Mucosa of descending colon (tissue), 3 donors: Measurements from ENCODE around the gene ST6GAL2. TPM values are rescaled to one million over a fixed set of nuclear protein-coding genes. Genes with fewer than 3 reads are reported as not detected.

Experiments used
- ATAC-seq: fragments of 200-7000 bp; cut with Tn5 transposase; one replicate; pipeline ENCODE4 v1.9.1; 2020; ENCODE audit warnings: mild to moderate bottlenecking, moderate library complexity
- DNase-seq, 3 donors: peaks; one replicate each; pipeline ENCODE4 v3.0.0-alpha.2; 2020
- H3K36me3 ChIP-seq: fragments of 200-600 bp; one replicate; pipeline ENCODE4 v1.8.0; 2021; ENCODE audit warnings: low read depth, mild to moderate bottlenecking
- H3K4me1 ChIP-seq: fragments of 200-600 bp; one replicate; pipeline ENCODE4 v1.8.0; 2021; ENCODE audit warnings: low read depth, mild to moderate bottlenecking
- H3K4me3 ChIP-seq: fragments of 200-600 bp; one replicate; pipeline ENCODE4 v1.8.0; 2021; ENCODE audit warnings: mild to moderate bottlenecking
- H3K9me3 ChIP-seq: fragments of 200-600 bp; one replicate; pipeline ENCODE4 v1.8.0; 2021; ENCODE audit warnings: mild to moderate bottlenecking
- intact Hi-C, 2 donors: fragments of 100-400 bp; cut with DNase I in 1 of 2; cut with micrococcal nuclease in 1 of 2; formaldehyde crosslinking; loops; one replicate each; pipeline versions ENCODE4 v1.11.0 to v1.11.1; 2022; cut with DNase I, micrococcal nuclease
- total RNA-seq, 3 donors: library from RNA; stranded (reverse); fragmentation: NEBNext Ultra II Directional in 2 of 3; extraction: Animal tissue kit (Norgen Biotek cat#: 25700) in 2 of 3; gene quantifications; one replicate each; pipeline versions ENCODE4 v1.2.1 to v1.2.4, GENCODE V29; 2021 to 2023
- TF ChIP-seq, protein P1 (sequence below): fragments of 200-600 bp; IDR thresholded peaks from one replicate; pipeline ENCODE4 v1.8.0; 2022; ENCODE audit warnings: antibody characterized with exemption, mild to moderate bottlenecking
- donor health status: DM: no; HTN: no; CAD: no; lungs with moderate emphysema.
- donor health status: DM: no; HTN: no; CAD: no.
- donor health status: DM: no; HTN: yes; CAD: no.

The ST6GAL2 gene
- total RNA-seq, 3 donors from 2014 or later, result 0.20 to 3.2 (median 1.2) TPM

DNA sequence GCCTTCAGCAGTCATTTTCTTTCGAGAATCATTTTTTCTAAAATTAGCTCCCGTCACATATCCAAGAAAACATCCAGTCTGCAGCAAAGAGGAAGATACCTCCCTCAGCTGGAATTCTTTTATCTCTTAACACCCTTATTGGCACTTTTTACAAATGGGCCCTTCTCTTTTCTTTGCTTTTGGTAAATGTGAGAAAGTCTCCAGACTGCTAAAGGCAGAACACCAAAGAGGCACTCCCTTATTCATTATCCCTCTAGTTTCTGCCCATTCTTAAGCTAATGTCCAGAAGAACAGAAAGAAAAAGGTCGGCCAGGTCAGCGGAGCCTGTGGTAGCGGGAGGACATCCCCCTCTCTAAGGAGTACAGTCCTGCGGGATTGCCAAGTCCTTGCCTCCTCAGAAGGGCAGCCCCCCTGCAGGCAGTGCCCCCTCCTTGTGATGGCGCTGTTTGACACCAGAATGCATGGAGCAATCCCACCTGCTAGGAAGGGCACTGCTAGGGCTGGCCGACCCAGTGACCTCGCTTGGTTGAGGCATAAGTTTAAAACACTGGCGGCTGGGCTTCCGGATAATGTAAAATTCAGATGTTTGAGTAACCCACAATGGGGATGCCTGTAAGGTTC lies 34.0 kb downstream of the ST6GAL2 start:
- no peaks in the 10 kb centered on the region for H3K9me3 ChIP-seq
- DNase-seq (no peak), ATAC-seq (no peak)
- TF ChIP-seq, protein P1, sequence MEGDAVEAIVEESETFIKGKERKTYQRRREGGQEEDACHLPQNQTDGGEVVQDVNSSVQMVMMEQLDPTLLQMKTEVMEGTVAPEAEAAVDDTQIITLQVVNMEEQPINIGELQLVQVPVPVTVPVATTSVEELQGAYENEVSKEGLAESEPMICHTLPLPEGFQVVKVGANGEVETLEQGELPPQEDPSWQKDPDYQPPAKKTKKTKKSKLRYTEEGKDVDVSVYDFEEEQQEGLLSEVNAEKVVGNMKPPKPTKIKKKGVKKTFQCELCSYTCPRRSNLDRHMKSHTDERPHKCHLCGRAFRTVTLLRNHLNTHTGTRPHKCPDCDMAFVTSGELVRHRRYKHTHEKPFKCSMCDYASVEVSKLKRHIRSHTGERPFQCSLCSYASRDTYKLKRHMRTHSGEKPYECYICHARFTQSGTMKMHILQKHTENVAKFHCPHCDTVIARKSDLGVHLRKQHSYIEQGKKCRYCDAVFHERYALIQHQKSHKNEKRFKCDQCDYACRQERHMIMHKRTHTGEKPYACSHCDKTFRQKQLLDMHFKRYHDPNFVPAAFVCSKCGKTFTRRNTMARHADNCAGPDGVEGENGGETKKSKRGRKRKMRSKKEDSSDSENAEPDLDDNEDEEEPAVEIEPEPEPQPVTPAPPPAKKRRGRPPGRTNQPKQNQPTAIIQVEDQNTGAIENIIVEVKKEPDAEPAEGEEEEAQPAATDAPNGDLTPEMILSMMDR, result no peak
- intact Hi-C loops, result no loop called here
- H3K4me3 ChIP-seq, result no peak overlapping the region
- H3K4me1 ChIP-seq, result no peaks in the 10 kb centered on the region
- H3K36me3 ChIP-seq, result no peaks in the 10 kb centered on the region

DNA sequence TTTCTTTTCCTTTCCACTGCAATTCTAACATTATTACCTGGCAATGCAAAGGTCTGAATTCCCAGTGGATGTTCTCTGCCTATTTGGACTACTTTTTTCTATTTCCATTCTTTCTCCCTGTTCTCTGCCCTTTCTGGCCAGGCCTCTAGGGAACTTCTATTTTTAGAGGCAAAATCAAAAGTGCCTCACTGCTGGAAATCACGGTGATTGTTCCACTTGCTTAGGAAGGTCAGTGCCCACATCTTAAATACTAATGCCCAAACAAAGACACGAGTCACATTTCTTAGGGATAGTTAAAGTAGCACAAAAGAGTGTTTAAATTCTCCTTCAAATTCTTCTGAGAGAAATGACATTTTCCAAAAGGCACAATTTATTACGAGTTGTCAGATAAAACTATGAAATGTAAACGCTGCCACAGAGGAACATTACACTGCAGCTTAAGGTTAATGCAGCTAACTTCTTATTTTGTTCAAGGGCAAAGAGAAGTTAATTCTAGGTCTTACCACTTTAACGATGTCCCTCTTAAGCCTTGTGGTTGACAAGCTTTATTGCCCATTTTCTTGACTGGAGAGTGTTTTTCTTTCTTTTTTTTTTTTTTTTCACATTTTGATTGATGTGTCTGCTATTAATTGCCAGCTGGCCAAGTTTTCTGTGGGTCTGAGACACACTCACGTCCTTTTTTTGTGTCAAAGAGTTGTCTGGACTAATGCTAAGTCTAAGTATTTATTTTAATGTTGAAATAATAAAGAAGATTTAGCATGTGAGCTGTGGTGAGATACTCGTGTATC lies 34.7 kb downstream of the ST6GAL2 start:
- TF ChIP-seq, protein P1, result no peak
- Histone ChIP-seq H3K4me1 (no peaks in the 10 kb centered on the region), H3K9me3 (no peaks in the 10 kb centered on the region), H3K36me3 (no peaks in the 10 kb centered on the region), H3K4me3 (no peak overlapping the region)
- intact Hi-C loops, result no loop called here
- ATAC-seq, result no peak
- DNase-seq, result no peak

DNA sequence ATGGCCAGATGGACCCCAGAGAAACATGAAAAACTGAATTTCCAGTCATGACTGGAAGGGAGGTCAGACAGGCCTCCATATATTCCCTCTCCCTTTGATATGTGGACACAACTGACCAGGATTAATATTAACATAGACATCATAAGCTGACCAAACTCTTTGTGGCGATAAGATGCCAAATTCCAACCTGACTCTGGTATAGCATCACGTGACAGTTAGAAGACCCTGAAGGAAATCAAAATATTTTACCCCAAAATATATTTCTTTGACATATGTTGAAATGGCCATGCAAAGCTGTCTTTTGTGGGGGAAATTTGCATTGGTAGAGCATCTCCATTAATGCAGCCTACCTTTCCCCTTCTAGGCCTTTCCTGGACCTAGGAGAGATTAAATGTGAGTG lies 36.7 kb downstream of the ST6GAL2 start:
- Histone ChIP-seq H3K36me3 (no peaks in the 10 kb centered on the region), H3K4me3 (no peak overlapping the region), H3K9me3 (no peaks in the 10 kb centered on the region), H3K4me1 (no peaks in the 10 kb centered on the region)
- TF ChIP-seq, protein P1, result no peak
- DNase-seq (no peak), ATAC-seq (no peak)
- intact Hi-C loops, result no loop called here

DNA sequence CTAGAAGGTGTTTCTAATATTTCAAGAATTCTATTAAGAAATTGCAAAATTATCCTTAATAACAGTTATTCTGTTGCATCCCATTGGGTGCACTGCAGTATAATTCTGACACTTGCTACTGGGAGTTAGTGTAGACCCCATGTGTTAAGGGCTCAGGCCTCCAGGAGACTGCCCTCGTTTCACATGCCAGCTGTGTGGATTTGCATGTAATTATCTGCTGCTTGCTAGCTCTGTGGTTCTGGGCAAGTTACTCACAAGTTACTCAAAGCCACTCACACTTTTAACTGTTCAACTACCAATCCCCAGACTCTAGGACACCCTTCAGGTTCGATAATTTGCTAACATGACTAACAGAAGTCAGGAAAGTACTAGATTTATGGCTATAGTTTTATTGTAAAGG lies 38.6 kb downstream of the ST6GAL2 start:
- no peaks in the 10 kb centered on the region for H3K4me1 ChIP-seq
- no peaks in the 10 kb centered on the region for H3K9me3 ChIP-seq
- intact Hi-C loops, result no loop called here
- TF ChIP-seq, protein P1, result no peak
- ATAC-seq (no peak), DNase-seq (no peak)
- no peaks in the 10 kb centered on the region for H3K36me3 ChIP-seq
- no peak overlapping the region for H3K4me3 ChIP-seq

DNA sequence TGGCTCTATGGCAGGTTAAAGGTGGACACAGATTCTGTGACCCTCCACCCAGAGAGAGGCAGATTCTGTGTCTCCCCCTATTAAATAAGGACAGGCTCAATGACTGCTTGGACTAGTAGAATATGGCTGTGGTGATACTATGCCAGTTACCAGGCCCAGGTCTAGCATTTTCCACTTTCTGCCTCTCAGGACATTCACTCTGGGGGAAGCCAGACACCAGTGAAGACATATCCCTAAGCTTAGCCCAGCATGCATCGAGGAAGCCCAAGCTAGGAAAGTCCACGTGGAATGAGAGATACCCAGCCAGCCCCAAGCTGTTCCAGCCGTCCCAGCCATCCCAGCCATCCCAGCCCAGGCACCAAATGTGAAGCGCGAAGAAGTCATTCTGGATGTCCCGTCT lies 40.3 kb downstream of the ST6GAL2 start:
- Histone ChIP-seq H3K4me1 (no peaks in the 10 kb centered on the region), H3K9me3 (no peaks in the 10 kb centered on the region), H3K36me3 (no peaks in the 10 kb centered on the region), H3K4me3 (no peak overlapping the region)
- no peak for DNase-seq
- no peak for ATAC-seq
- intact Hi-C loops, result no loop called here
- TF ChIP-seq, protein P1, result no peak
